ENCODE results near the gene RETN. TPM values are rescaled to one million over a fixed set of nuclear protein-coding genes. Genes with fewer than 3 reads are reported as not detected.

RETN gene
- total and polyA plus RNA-seq, 2 donors (not counting 3 experiments of a cell fraction or from before 2014, with no cell fraction given): not detected

DNA sequence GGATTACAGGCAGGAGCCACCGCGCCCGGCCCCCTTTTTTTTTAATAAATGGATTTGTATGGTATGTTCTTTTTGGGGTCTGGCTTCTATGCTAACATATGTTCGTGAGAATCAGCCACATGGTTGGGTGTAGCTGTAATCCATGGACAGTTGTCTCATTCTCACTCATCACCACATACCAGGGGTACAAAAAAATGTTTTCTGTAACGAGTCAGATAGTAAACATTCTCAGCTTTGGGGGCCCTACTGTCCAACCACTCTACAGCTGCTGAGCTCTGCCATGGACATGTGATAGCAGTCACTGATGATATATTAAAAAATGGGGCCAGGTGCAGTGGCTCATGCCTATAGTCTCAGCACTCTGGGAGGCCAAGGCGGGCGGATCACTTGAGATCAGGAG, 5.1 kb upstream of the RETN start:
- H3K4me2 ChIP-seq (ENCODE audit: insufficient read depth, low read length): no peak overlapping the region
- H3K4me3 ChIP-seq (replicated peaks in 1 of 3; ENCODE audit: insufficient read depth in 1 of 3, low read depth in 1 of 3, low read length in 3 of 3): no peak overlapping the region
- intact Hi-C loops (cut with micrococcal nuclease): no loop called here
- FAIRE-seq: no peak
- no peaks in the 10 kb centered on the region for H3K4me1 ChIP-seq (ENCODE audit: control insufficient read depth, extremely low read depth, insufficient read depth, low read length)
- H3K9me3 ChIP-seq (replicated peaks; ENCODE audit: control insufficient read depth, insufficient read depth, low read length): no peaks in the 10 kb centered on the region
- peaks cover 0 to 2% of the 10 kb centered on the region in 2 experiments for H3K27me3 ChIP-seq (ENCODE audit: control insufficient read depth in 2 of 2, insufficient read depth in 2 of 2, low read length in 2 of 2)
- BruUV-seq (replicated peaks): no TSS peak
- H3K27ac ChIP-seq (ENCODE audit: insufficient read depth, low read depth, low read length): no peak overlapping the region
- no peak overlapping the region for H3K9ac ChIP-seq (replicated peaks; ENCODE audit: extremely low read depth, insufficient read depth, low read length)
- H2AFZ ChIP-seq (ENCODE audit: low read depth, low read length): no peak overlapping the region
- TF ChIP-seq JUN (IDR thresholded peaks at IDR 0.05; ENCODE audit: borderline replicate concordance, insufficient read depth, insufficient read length, low read depth): no peak
- TF ChIP-seq EZH2 (IDR thresholded peaks at IDR 0.05; ENCODE audit: borderline replicate concordance, low read depth, low read length, severe bottlenecking): no peak
- no peak for TF ChIP-seq FOS (IDR thresholded peaks at IDR 0.05; ENCODE audit: borderline replicate concordance, insufficient read depth, low read length)
- TF ChIP-seq, protein P1, sequence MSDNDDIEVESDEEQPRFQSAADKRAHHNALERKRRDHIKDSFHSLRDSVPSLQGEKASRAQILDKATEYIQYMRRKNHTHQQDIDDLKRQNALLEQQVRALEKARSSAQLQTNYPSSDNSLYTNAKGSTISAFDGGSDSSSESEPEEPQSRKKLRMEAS (IDR thresholded peaks at IDR 0.05; ENCODE audit: insufficient read depth, insufficient read length): no peak
- no peak for TF ChIP-seq MYC (IDR thresholded peaks at IDR 0.05; ENCODE audit: low read depth, low read length)
- TF ChIP-seq POLR2A (IDR thresholded peaks at IDR 0.05; ENCODE audit: low read depth, low read length): no peak
- no peak for TF ChIP-seq GATA2 (IDR thresholded peaks at IDR 0.05; ENCODE audit: insufficient read depth, insufficient read length, low read depth, low read length)
- TF ChIP-seq, protein P2, sequence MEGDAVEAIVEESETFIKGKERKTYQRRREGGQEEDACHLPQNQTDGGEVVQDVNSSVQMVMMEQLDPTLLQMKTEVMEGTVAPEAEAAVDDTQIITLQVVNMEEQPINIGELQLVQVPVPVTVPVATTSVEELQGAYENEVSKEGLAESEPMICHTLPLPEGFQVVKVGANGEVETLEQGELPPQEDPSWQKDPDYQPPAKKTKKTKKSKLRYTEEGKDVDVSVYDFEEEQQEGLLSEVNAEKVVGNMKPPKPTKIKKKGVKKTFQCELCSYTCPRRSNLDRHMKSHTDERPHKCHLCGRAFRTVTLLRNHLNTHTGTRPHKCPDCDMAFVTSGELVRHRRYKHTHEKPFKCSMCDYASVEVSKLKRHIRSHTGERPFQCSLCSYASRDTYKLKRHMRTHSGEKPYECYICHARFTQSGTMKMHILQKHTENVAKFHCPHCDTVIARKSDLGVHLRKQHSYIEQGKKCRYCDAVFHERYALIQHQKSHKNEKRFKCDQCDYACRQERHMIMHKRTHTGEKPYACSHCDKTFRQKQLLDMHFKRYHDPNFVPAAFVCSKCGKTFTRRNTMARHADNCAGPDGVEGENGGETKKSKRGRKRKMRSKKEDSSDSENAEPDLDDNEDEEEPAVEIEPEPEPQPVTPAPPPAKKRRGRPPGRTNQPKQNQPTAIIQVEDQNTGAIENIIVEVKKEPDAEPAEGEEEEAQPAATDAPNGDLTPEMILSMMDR (IDR thresholded peaks at IDR 0.05; ENCODE audit: extremely low read depth in 1 of 2, insufficient read depth in 1 of 2, low read depth in 1 of 2, low read length in 2 of 2): no peak
- TF ChIP-seq POLR2AphosphoS5 (IDR thresholded peaks at IDR 0.05; ENCODE audit: insufficient read depth, low read depth, low read length): no peak
- no peaks in the 10 kb centered on the region for H3K36me3 ChIP-seq (ENCODE audit: control insufficient read depth in 2 of 2, extremely low read depth in 1 of 2, insufficient read depth in 2 of 2, low read length in 2 of 2)
- no peaks in the 10 kb centered on the region for H3K79me2 ChIP-seq (ENCODE audit: control insufficient read depth, insufficient read depth, low read length)
- ChIA-PET CTCF (interaction anchor here (1.2 kb wide), 1 partner anchor 205 kb away, joined by 3 read pairs; no protein-coding TSS in a partner anchor), POLR2A (no interaction called here)
- dilution Hi-C loops (cut with MboI; ENCODE audit: extremely low pct_ligation_motif_present, low sequenced_read_pairs): no loop called here
- H3K9me1 ChIP-seq (replicated peaks; ENCODE audit: control insufficient read depth, extremely low read depth, insufficient read depth, low read length): no peaks in the 10 kb centered on the region
- DNase-seq (ENCODE audit: low read depth, low spot score): no peak
- H4K20me1 ChIP-seq (replicated peaks; ENCODE audit: control insufficient read depth, extremely low read depth, insufficient read depth, low read length): no peaks in the 10 kb centered on the region

Measured in endothelial cell of umbilical vein (primary cell).